Keratinocyte (primary cell): ENCODE results near the gene ATP1A2. TPM values are rescaled to one million over a fixed set of nuclear protein-coding genes. Genes with fewer than 3 reads are reported as not detected.

Experiments used
- DNase-seq: peaks from one replicate; pipeline ENCODE4 v3.0.0-alpha.2; 2011; ENCODE audit warnings: low read depth, missing footprints, low spot score
- FAIRE-seq: peaks from 2 replicates; lab custom pipeline; 2011; peaks lifted over from hg19 to GRCh38; lab: Jason Lieb, UNC
- H2AFZ ChIP-seq: 2 replicates; pipeline ENCODE4 v1.6.0; 2012; ENCODE audit warnings: low read length, control low read depth, inconsistent platforms; ENCODE audit not compliant: control insufficient read depth
- H3K27ac ChIP-seq: 2 replicates; pipeline ENCODE4 v1.5.1; 2011; ENCODE audit warnings: low read length; ENCODE audit not compliant: control insufficient read depth, insufficient read depth
- H3K27me3 ChIP-seq: 3 replicates; pipeline ENCODE4 v1.6.0; 2011; ENCODE audit warnings: low read length; ENCODE audit not compliant: control insufficient read depth, insufficient read depth; ENCODE audit errors: extremely low read depth
- H3K36me3 ChIP-seq, 2 experiments: 2 replicates in 1 of 2; 3 replicates in 1 of 2; pipeline ENCODE4 v1.5.1; 2011; ENCODE audit warnings: low read length in 2 of 2, mild to moderate bottlenecking in 1 of 2; ENCODE audit not compliant: control insufficient read depth in 2 of 2, insufficient read depth in 2 of 2; ENCODE audit errors: extremely low read depth in 1 of 2
- H3K4me1 ChIP-seq: 3 replicates; pipeline ENCODE4 v1.5.1; 2011; ENCODE audit warnings: low read length; ENCODE audit not compliant: control insufficient read depth, insufficient read depth; ENCODE audit errors: extremely low read depth
- H3K4me2 ChIP-seq: 3 replicates; pipeline ENCODE4 v1.6.0; 2011; ENCODE audit warnings: low read depth, low read length; ENCODE audit not compliant: control insufficient read depth, insufficient read depth; ENCODE audit errors: extremely low read depth
- H3K4me3 ChIP-seq, 3 experiments: fragments of 200-600 bp in 1 of 3; sonication (generic) in 1 of 3; 2 replicates in 2 of 3; 3 replicates in 1 of 3; pipeline ENCODE4 v1.5.1; 2011 to 2016; ENCODE audit warnings: low read length in 3 of 3, mild to moderate bottlenecking in 3 of 3, control low read depth in 2 of 3, inconsistent platforms in 1 of 3, low read depth in 1 of 3, mixed read lengths in 1 of 3, mixed run types in 1 of 3, moderate library complexity in 1 of 3; ENCODE audit not compliant: control insufficient read depth in 2 of 3, insufficient read depth in 2 of 3; ENCODE audit errors: extremely low read depth in 1 of 3
- H3K79me2 ChIP-seq: 2 replicates; pipeline ENCODE4 v1.6.0; 2012; ENCODE audit warnings: low read length; ENCODE audit not compliant: control insufficient read depth, insufficient read depth
- H3K9ac ChIP-seq: 3 replicates; pipeline ENCODE4 v1.6.0; 2011; ENCODE audit warnings: low read length; ENCODE audit not compliant: control insufficient read depth, insufficient read depth; ENCODE audit errors: extremely low read depth
- H3K9me1 ChIP-seq: 3 replicates; pipeline ENCODE4 v1.6.0; 2011; ENCODE audit warnings: low read length; ENCODE audit not compliant: control insufficient read depth, insufficient read depth; ENCODE audit errors: extremely low read depth
- H3K9me3 ChIP-seq: 2 replicates; pipeline ENCODE4 v1.5.1; 2012; ENCODE audit warnings: low read depth, low read length; ENCODE audit not compliant: control insufficient read depth
- H4K20me1 ChIP-seq: 3 replicates; pipeline ENCODE4 v1.6.0; 2011; ENCODE audit warnings: low read length; ENCODE audit not compliant: control insufficient read depth, insufficient read depth; ENCODE audit errors: extremely low read depth
- EZH2 ChIP-seq: IDR thresholded peaks from one replicate; pipeline ENCODE4 v1.6.1; 2012; ENCODE audit warnings: inconsistent platforms, mild to moderate bottlenecking, low read length, moderate library complexity
- dilution Hi-C: fragments of 300-500 bp; cut with MboI; formaldehyde crosslinking; loops from one replicate; pipeline ENCODE4 v1.7.0; 2020; ENCODE audit warnings: low sequenced_read_pairs; ENCODE audit not compliant: extremely low pct_ligation_motif_present
- polyA plus RNA-seq, 5 experiments: library from polyadenylated mRNA; depleted of rRNA in 3 of 5; stranded (reverse) in 3 of 5; stranded (forward) in 1 of 5; unstranded in 1 of 5; fragments of >200 nt; gene quantifications; 1 replicate in 1 of 5; 2 replicates in 3 of 5; 3 replicates in 1 of 5; pipeline versions ENCODE4 v1.2.1 to v1.2.3, GENCODE V29; 2011 to 2012; ENCODE audit warnings: missing spikeins in 2 of 5, low read depth in 1 of 5, low replicate concordance in 1 of 5
- TF ChIP-seq, protein P1 (sequence below), 3 experiments: IDR thresholded peaks in 1 of 3; conservative IDR thresholded peaks in 1 of 3; optimal IDR thresholded peaks in 1 of 3; 2 replicates in 2 of 3; 3 replicates in 1 of 3; pipeline versions ENCODE3 to v1.5.1; 2011; ENCODE audit warnings: low read length in 3 of 3, mild to moderate bottlenecking in 3 of 3, moderate library complexity in 2 of 3, control low read depth in 1 of 3, inconsistent platforms in 1 of 3; ENCODE audit not compliant: insufficient read depth in 2 of 3; ENCODE audit errors: extremely low read depth in 1 of 3

ATP1A2 gene
- polyA plus RNA-seq, 1 donor (not counting 4 experiments of a cell fraction or from before 2014, with no cell fraction given), result not detected

DNA sequence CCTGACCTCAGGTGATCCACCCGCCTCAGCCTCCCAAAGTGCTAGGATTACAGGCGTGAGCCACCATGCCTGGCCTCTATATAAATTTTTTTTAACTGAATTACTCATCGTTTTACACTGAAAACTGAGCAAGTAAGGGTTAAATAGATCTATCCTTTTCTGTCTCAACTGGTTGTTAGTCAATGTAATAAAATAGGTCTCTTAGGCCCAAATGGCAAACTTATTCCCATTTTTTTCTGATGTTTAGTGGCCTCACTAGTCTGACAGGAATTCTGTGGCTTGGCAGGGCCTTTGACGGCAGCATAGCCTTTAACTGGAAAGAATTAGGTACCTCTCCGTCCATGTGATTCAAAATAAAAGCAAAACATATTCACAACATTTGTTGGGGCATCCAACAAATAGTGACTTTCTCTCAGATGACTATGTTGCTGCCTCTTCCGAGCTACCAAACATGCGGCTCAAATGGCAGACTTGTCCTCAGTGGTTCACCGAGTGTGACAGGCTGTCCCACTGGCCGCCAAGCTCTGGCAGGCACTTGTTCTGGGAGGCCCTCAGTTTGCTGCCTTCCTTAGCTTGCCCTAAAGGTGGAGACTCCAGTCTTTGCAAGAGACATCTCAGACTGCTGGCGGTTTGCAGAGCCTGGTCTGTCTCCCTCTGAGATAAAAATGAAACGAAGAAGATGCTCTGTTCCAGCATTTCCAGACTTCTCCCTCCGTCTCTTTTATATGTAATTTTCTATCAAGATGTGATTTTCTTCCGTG is 53.2 kb downstream of the ATP1A2 start:
- Histone ChIP-seq H3K9ac (no peak overlapping the region), H2AFZ (no peak overlapping the region), H3K27me3 (peaks cover 2% of the 10 kb centered on the region), H3K36me3 (no peaks in the 10 kb centered on the region), H3K4me3 (no peak overlapping the region), H3K9me3 (no peaks in the 10 kb centered on the region), H3K27ac (no peak overlapping the region), H3K79me2 (no peaks in the 10 kb centered on the region), H3K4me2 (no peak overlapping the region), H3K4me1 (peaks cover 8% of the 10 kb centered on the region), H4K20me1 (no peaks in the 10 kb centered on the region), H3K9me1 (no peaks in the 10 kb centered on the region)
- FAIRE-seq (no peak), DNase-seq (no peak)
- TF ChIP-seq EZH2, result no peak
- TF ChIP-seq, protein P1, sequence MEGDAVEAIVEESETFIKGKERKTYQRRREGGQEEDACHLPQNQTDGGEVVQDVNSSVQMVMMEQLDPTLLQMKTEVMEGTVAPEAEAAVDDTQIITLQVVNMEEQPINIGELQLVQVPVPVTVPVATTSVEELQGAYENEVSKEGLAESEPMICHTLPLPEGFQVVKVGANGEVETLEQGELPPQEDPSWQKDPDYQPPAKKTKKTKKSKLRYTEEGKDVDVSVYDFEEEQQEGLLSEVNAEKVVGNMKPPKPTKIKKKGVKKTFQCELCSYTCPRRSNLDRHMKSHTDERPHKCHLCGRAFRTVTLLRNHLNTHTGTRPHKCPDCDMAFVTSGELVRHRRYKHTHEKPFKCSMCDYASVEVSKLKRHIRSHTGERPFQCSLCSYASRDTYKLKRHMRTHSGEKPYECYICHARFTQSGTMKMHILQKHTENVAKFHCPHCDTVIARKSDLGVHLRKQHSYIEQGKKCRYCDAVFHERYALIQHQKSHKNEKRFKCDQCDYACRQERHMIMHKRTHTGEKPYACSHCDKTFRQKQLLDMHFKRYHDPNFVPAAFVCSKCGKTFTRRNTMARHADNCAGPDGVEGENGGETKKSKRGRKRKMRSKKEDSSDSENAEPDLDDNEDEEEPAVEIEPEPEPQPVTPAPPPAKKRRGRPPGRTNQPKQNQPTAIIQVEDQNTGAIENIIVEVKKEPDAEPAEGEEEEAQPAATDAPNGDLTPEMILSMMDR (optimal IDR thresholded peaks at IDR 0.05 in 1 of 3, IDR thresholded peaks at IDR 0.05 in 1 of 3, conservative IDR thresholded peaks at IDR 0.05 in 1 of 3; ENCODE audit: extremely low read depth in 1 of 3, insufficient read depth in 2 of 3, low read length in 3 of 3), result no peak
- dilution Hi-C loops, result no loop called here

DNA sequence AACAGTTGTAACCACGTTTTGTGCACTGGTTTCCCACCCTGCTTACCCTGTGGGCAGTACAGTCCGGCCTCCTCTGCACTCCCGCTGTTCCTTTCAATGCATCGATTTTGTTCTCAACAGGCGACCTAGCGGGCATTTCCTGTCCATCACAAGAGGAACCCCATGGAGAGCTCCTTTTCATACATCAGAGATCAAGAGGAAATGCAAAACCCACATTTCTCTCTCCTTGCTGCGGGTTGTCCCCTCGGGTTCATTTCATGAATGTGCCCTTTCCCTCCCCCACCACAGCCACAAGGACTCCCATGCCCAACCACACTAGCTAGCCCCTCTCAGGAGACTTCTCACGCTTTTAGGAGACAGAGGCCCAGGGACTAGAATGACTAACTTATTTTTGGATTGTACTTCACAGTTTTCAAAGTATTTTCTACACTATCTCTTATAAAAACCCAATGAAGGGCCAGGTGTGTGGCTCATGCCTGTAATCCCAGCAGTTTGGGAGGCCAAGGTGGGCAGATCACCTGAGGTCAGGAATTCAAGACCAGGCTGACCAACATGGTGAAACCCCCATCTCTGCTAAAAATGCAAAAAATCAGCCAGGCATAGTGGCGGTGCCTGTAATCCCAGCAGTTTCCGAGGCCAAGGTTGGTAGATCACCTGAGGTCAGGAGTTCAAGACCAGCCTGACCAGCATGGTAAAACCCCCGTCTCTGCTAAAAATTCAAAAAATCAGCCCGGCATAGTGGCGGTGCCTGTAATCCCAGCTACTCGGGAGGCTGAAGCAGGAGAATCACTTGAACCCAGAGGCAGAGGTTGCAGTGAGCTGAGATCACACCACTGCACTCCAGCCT is 54.2 kb downstream of the ATP1A2 start:
- H3K9ac ChIP-seq, result no peak overlapping the region
- H3K4me1 ChIP-seq, result peaks cover 8% of the 10 kb centered on the region
- peaks cover 2% of the 10 kb centered on the region for H3K27me3 ChIP-seq
- dilution Hi-C loops, result no loop called here
- no peaks in the 10 kb centered on the region for H3K36me3 ChIP-seq
- TF ChIP-seq, protein P1 (optimal IDR thresholded peaks at IDR 0.05 in 1 of 3, IDR thresholded peaks at IDR 0.05 in 1 of 3, conservative IDR thresholded peaks at IDR 0.05 in 1 of 3; ENCODE audit: extremely low read depth in 1 of 3, insufficient read depth in 2 of 3, low read length in 3 of 3), result no peak
- no peak for TF ChIP-seq EZH2
- DNase-seq (no peak), FAIRE-seq (no peak)
- H2AFZ ChIP-seq, result no peak overlapping the region
- no peaks in the 10 kb centered on the region for H3K9me1 ChIP-seq
- H3K79me2 ChIP-seq, result no peaks in the 10 kb centered on the region
- no peaks in the 10 kb centered on the region for H4K20me1 ChIP-seq
- H3K4me3 ChIP-seq, result no peak overlapping the region
- H3K9me3 ChIP-seq, result no peaks in the 10 kb centered on the region
- H3K4me2 ChIP-seq, result no peak overlapping the region
- H3K27ac ChIP-seq, result no peak overlapping the region
